ENCODE results near the gene RNF123. TPM values are rescaled to one million over a fixed set of nuclear protein-coding genes. Genes with fewer than 3 reads are reported as not detected.

Gene RNF123
- total and polyA plus RNA-seq, 2 experiments from 2014 or later: 14.6 to 32.5 TPM

- TF ChIP-seq CTCF (conservative IDR thresholded peaks at IDR 0.05; ENCODE audit: low read depth in 2 of 2) (no peak), ZNF331 (CRISPR knock-in tag; IDR thresholded peaks at IDR 0.05; ENCODE audit: low read depth) (no peak), STAT1 (IDR thresholded peaks at IDR 0.05; ENCODE audit: unreplicated experiment) (no peak), EZH2phosphoT487 (IDR thresholded peaks at IDR 0.05; ENCODE audit: unreplicated experiment) (no peak), REST (IDR thresholded peaks at IDR 0.05; ENCODE audit: unreplicated experiment) (no peak), CREB1 (CRISPR knock-in tag; IDR thresholded peaks at IDR 0.05; ENCODE audit: low read depth) (no peak)
Measured at GRCh38 chr3:49653621-49654020, 35.7 kb upstream of the RNF123 start (continued).

- Histone ChIP-seq H3K9me2 (ENCODE audit: insufficient read depth) (no peaks in the 10 kb centered on the region), H3K27ac (ENCODE audit: low read depth) (no peak overlapping the region), H3K36me3 (ENCODE audit: insufficient read depth) (no peaks in the 10 kb centered on the region), H3K4me2 (no peak overlapping the region), H3K79me2 (replicated peaks; ENCODE audit: insufficient read depth) (no peaks in the 10 kb centered on the region), H4K20me1 (replicated peaks; ENCODE audit: insufficient read depth) (no peaks in the 10 kb centered on the region), H3K27me3 (ENCODE audit: insufficient read depth) (no peaks in the 10 kb centered on the region), H3K4me3 (no peak overlapping the region), H3F3A (replicated peaks; ENCODE audit: low read depth) (no peaks in the 10 kb centered on the region), H3K4me1 (ENCODE audit: insufficient read depth) (no peaks in the 10 kb centered on the region), H2AFZ (no peak overlapping the region)
- no peak overlapping the region for H3K4me3 Mint-ChIP-seq
- ATAC-seq (no peak), DNase-seq (ENCODE audit: low spot score) (no peak)
- no peaks in the 10 kb centered on the region for H3K36me3 Mint-ChIP-seq (ENCODE audit: low read depth)
- peaks cover 16% of the 10 kb centered on the region for H3K27me3 Mint-ChIP-seq (ENCODE audit: insufficient read depth, low read depth, poor library complexity)
- no peaks in the 10 kb centered on the region for H3K9me3 Mint-ChIP-seq
- H3K4me1 Mint-ChIP-seq: peaks cover 4% of the 10 kb centered on the region; the same call in 2 of the 3 replicates
- TF ChIP-seq NANOG (IDR thresholded peaks at IDR 0.05; ENCODE audit: borderline replicate concordance): no peak
- no peak for TF ChIP-seq ZNF114 (CRISPR knock-in tag; IDR thresholded peaks at IDR 0.05)
- no peak for TF ChIP-seq EZH2phosphoT487 (IDR thresholded peaks at IDR 0.05; ENCODE audit: unreplicated experiment)
- no peak overlapping the region for H3K27ac Mint-ChIP-seq
Measured at GRCh38 chr3:49654176-49654825, 35.1 kb upstream of the RNF123 start.

All from GM23338 (cell line).